CD4-positive, CD25-positive, alpha-beta regulatory T cell (primary cell): Measurements from ENCODE around the gene NOP58. TPM values are rescaled to one million over a fixed set of nuclear protein-coding genes. Genes with fewer than 3 reads are reported as not detected.
A peak's percentile ranks its signal among the peaks of the same experiment; 100 is the strongest.
"Not testable (repeated sequence)": the region's sequence is repeated elsewhere in the genome, so short reads cannot be mapped to it uniquely, and the experiment has no call there.

Experiments used
- ATAC-seq, 2 donors: fragments of 150-1000 bp; cut with Tn5 transposase; one replicate each; pipeline ENCODE4 v1.10.0; 2021; ENCODE audit warnings: low read depth in 2 of 2, moderate number of reproducible peaks in 2 of 2, moderate library complexity in 1 of 2
- DNase-seq, 3 donors: peaks; one replicate each; pipeline versions ENCODE4 v3.0.0 to v3.0.0-alpha.2; 2012 to 2022; ENCODE audit warnings: mixed read lengths in 1 of 3
- H3K27ac ChIP-seq: one replicate; pipeline ENCODE4 v1.7.0; 2013; ENCODE audit warnings: mild to moderate bottlenecking, low read length; ENCODE audit not compliant: insufficient read depth, poor library complexity, severe bottlenecking
- H3K27me3 ChIP-seq: one replicate; pipeline ENCODE4 v1.7.0; 2013; ENCODE audit warnings: low read length; ENCODE audit not compliant: control insufficient read depth, insufficient read depth
- H3K36me3 ChIP-seq: one replicate; pipeline ENCODE4 v1.7.0; 2013; ENCODE audit warnings: mild to moderate bottlenecking, low read length, moderate library complexity; ENCODE audit not compliant: control insufficient read depth, insufficient read depth
- H3K4me1 ChIP-seq: 2 replicates; pipeline ENCODE4 v1.7.0; 2013; ENCODE audit warnings: mild to moderate bottlenecking, low read length; ENCODE audit not compliant: insufficient read depth, control insufficient read depth, poor library complexity, severe bottlenecking
- H3K4me3 ChIP-seq: one replicate; pipeline ENCODE4 v1.7.0; 2013; ENCODE audit warnings: low read depth, mild to moderate bottlenecking, low read length, moderate library complexity
- H3K9me3 ChIP-seq, 2 experiments: 1 replicate in 1 of 2; 2 replicates in 1 of 2; pipeline ENCODE4 v1.7.0; 2013; ENCODE audit warnings: low read length in 2 of 2, mild to moderate bottlenecking in 1 of 2, moderate library complexity in 1 of 2; ENCODE audit not compliant: control insufficient read depth in 2 of 2
- H3K27ac Mint-ChIP-seq, 3 donors: one replicate each; pipeline ENCODE4 v1.8.0; 2020 to 2022; ENCODE audit warnings: mild to moderate bottlenecking in 3 of 3, mixed read lengths in 3 of 3, moderate library complexity in 2 of 3
- H3K27me3 Mint-ChIP-seq: one replicate; pipeline ENCODE4 v1.8.0; 2022; ENCODE audit warnings: mild to moderate bottlenecking, mixed read lengths
- H3K36me3 Mint-ChIP-seq: one replicate; pipeline ENCODE4 v1.8.0; 2020; ENCODE audit warnings: mixed read lengths
- H3K4me1 Mint-ChIP-seq, 4 donors: one replicate each; pipeline ENCODE4 v1.8.0; 2020 to 2022; ENCODE audit warnings: mixed read lengths in 4 of 4, mild to moderate bottlenecking in 1 of 4
- H3K4me3 Mint-ChIP-seq, 4 donors: one replicate each; pipeline ENCODE4 v1.8.0; 2020 to 2022; ENCODE audit warnings: mild to moderate bottlenecking in 4 of 4, mixed read lengths in 4 of 4, moderate library complexity in 3 of 4
- H3K9me3 Mint-ChIP-seq, 7 donors: one replicate each; pipeline ENCODE4 v1.8.0; 2020 to 2022; ENCODE audit warnings: mixed read lengths in 7 of 7, mild to moderate bottlenecking in 3 of 7, moderate library complexity in 2 of 7
- polyA plus RNA-seq, 4 donors: library from polyadenylated mRNA; unstranded; fragments of 300-500 nt; fragmentation: Illumina TruSeq; gene quantifications; one replicate each; pipeline ENCODE4 v1.2.3, GENCODE V29; 2021
- total RNA-seq: library from RNA; stranded (reverse); gene quantifications from one replicate; pipeline ENCODE4 v1.2.3, GENCODE V29; 2022

The NOP58 gene
- total and polyA plus RNA-seq, 5 donors from 2014 or later, result 79.2 to 312 (median 97.3) TPM

DNA sequence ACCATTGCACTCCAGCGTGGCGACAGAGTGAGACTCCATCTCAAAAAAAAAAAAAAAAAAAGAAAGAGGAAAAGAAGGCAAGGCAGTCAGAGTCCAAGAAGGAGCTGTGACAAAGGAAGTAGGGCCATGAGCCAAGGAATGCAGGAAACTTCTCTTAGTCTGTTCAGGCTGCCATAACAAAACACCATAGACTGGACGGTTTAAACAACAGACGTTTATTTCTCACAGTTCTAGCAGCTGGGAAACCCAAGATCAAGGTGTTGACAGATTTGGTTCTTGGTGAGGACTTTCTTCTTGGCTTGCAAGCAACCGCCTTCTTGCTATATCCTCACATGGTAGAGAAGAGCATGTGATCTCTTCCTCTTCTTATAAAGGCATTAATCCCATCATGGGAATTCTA, 14.1 kb upstream of the NOP58 start:
- H3K36me3 ChIP-seq, result no peaks in the 10 kb centered on the region
- H3K27me3 Mint-ChIP-seq, result peaks cover 11% of the 10 kb centered on the region
- H3K27ac Mint-ChIP-seq, result no peak overlapping the region
- H3K9me3 ChIP-seq, result no peaks in the 10 kb centered on the region
- no peaks in the 10 kb centered on the region for H3K4me1 ChIP-seq
- DNase-seq (no peak), ATAC-seq (no peak)
- H3K4me3 Mint-ChIP-seq, result no peak overlapping the region
- no peak overlapping the region for H3K4me3 ChIP-seq
- no peaks in the 10 kb centered on the region for H3K4me1 Mint-ChIP-seq
- no peaks in the 10 kb centered on the region for H3K27me3 ChIP-seq
- no peak overlapping the region for H3K27ac ChIP-seq
- H3K9me3 Mint-ChIP-seq, result no peaks in the 10 kb centered on the region
- H3K36me3 Mint-ChIP-seq, result no peaks in the 10 kb centered on the region

DNA sequence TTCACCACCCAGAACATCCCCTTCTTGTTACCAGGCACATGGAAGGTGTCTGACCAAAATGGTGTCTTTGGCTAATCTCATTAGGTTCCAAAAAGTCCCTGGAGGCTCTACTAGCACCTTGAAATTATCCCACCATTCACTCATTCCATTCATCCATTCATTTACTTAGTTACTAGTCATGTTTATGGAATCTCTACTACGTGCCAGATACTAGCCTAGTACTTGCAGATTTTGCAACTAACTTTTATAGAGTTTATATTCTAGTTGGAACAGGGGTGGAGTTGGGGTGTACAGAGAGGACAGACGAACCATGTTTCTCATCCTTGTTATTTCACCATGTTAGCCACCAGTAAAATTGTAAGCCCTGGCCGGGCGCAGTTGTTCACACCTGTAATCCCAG, 4.0 kb upstream of the NOP58 start:
- H3K4me1 Mint-ChIP-seq, result peaks cover 0 to 6% (median 0%) of the 10 kb centered on the region in 4 donors
- no peaks in the 10 kb centered on the region for H3K9me3 Mint-ChIP-seq
- DNase-seq (no peak), ATAC-seq (no peak)
- H3K27ac Mint-ChIP-seq, result no peak overlapping the region
- peaks cover 4% of the 10 kb centered on the region for H3K4me1 ChIP-seq
- H3K27me3 ChIP-seq, result no peaks in the 10 kb centered on the region
- H3K36me3 Mint-ChIP-seq, result no peaks in the 10 kb centered on the region
- peak overlapping the region in 1 of 4 donors; percentile 47 for H3K4me3 Mint-ChIP-seq
- no peaks in the 10 kb centered on the region for H3K9me3 ChIP-seq
- peaks cover 8% of the 10 kb centered on the region for H3K27me3 Mint-ChIP-seq
- no peaks in the 10 kb centered on the region for H3K36me3 ChIP-seq
- H3K27ac ChIP-seq, result no peak overlapping the region
- no peak overlapping the region for H3K4me3 ChIP-seq

DNA sequence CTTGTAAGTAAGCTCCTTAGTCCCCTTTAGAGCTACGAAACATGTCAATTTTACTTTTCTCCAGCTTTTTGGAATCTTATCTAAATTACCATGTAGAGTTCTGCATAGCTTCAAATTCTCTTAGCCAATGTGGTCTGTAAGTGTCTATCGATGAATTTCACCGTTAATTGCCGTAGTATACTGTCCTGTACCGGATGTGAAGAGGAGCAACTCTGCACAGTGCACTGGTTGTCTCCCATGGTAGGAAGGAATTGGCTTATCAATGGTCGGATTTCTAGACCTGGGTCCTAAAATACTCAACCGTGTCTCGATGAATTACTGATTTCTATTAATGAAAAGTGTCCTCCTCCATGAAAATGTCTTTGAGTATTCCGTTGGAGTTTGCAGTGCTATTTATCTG, 1.9 kb downstream of the NOP58 start:
- Mint-ChIP-seq H3K4me1 (peaks cover 9 to 50% (median 23%) of the 10 kb centered on the region in 4 donors), H3K27ac (peak overlapping the region in 2 of 3 donors; percentile 60 to 93), H3K27me3 (no peaks in the 10 kb centered on the region), H3K4me3 (no peak overlapping the region), H3K36me3 (no peaks in the 10 kb centered on the region), H3K9me3 (no peaks in the 10 kb centered on the region)
- Histone ChIP-seq H3K27me3 (no peaks in the 10 kb centered on the region), H3K36me3 (no peaks in the 10 kb centered on the region), H3K4me3 (peak overlapping the region; percentile 100), H3K4me1 (peaks cover 51% of the 10 kb centered on the region), H3K27ac (peak overlapping the region; percentile 97), H3K9me3 (no peaks in the 10 kb centered on the region)
- ATAC-seq (no peak), DNase-seq (peak in 2 of 3 donors; percentile 32 to 69)

DNA sequence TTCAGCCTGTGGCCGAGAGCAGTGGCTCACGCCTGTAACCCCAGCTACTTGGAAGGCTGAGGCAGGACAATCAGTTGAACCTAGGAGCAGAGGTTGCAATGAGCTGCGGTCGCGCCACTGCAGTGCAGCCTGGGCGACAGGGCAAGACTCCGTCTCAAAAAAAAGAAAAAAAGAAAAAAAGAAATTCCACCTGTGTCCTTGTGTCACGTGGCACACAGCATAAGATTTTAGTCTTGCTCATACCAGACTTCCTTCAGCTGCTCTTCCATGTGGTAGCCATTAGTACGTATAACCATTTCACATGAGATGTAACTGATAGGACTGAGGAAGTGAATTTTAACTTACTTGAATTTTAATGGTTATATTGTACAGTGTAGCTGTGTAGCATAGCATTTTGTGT, 4.0 kb downstream of the NOP58 start:
- peak overlapping the region; percentile 45 to 78 (median 77) for H3K27ac Mint-ChIP-seq
- H3K4me1 Mint-ChIP-seq, result peaks cover 15 to 61% (median 32%) of the 10 kb centered on the region in 4 donors
- H3K27me3 Mint-ChIP-seq, result no peaks in the 10 kb centered on the region
- no peaks in the 10 kb centered on the region for H3K27me3 ChIP-seq
- H3K4me3 ChIP-seq, result peak overlapping the region; percentile 75
- no peak for ATAC-seq
- no peaks in the 10 kb centered on the region for H3K9me3 ChIP-seq
- no peaks in the 10 kb centered on the region for H3K9me3 Mint-ChIP-seq
- H3K4me1 ChIP-seq, result peaks cover 62% of the 10 kb centered on the region
- H3K36me3 ChIP-seq, result no peaks in the 10 kb centered on the region
- peak overlapping the region; percentile 76 to 95 (median 78) for H3K4me3 Mint-ChIP-seq
- peak; percentile 15 to 41 (median 26) for DNase-seq
- peak overlapping the region; percentile 55 for H3K27ac ChIP-seq
- H3K36me3 Mint-ChIP-seq, result no peaks in the 10 kb centered on the region

DNA sequence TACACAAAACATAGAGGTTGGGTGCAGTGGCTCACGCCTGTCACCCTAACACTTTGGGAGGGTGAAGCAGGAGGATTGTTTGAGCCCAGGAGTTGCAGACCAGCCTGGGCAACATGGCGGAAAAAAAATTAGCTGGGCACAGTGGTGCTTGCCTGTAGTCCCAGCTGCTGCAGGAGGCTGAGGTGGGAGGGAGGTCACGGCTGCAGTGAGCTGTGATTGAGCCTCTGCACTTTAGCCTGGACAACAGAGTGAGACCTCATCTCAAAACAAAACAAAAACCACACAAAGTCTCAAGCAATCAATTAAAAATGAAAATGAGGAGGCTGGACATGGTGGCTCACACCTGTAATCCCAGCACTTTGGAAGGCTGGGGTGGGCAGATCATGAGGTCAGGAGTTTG, 4.9 kb downstream of the NOP58 start:
- Mint-ChIP-seq H3K4me3 (peak overlapping the region; percentile 76 to 95 (median 78)), H3K27ac (peak overlapping the region in 2 of 3 donors; percentile 77 to 78), H3K4me1 (peaks cover 15 to 65% (median 37%) of the 10 kb centered on the region in 4 donors), H3K27me3 (no peaks in the 10 kb centered on the region), H3K9me3 (no peaks in the 10 kb centered on the region), H3K36me3 (no peaks in the 10 kb centered on the region)
- Histone ChIP-seq H3K36me3 (peaks cover 6% of the 10 kb centered on the region), H3K4me3 (peak overlapping the region; percentile 75), H3K9me3 (no peaks in the 10 kb centered on the region), H3K27me3 (no peaks in the 10 kb centered on the region), H3K4me1 (peaks cover 65% of the 10 kb centered on the region), H3K27ac (peak overlapping the region; percentile 55)
- no peak for ATAC-seq
- DNase-seq, result no peak

DNA sequence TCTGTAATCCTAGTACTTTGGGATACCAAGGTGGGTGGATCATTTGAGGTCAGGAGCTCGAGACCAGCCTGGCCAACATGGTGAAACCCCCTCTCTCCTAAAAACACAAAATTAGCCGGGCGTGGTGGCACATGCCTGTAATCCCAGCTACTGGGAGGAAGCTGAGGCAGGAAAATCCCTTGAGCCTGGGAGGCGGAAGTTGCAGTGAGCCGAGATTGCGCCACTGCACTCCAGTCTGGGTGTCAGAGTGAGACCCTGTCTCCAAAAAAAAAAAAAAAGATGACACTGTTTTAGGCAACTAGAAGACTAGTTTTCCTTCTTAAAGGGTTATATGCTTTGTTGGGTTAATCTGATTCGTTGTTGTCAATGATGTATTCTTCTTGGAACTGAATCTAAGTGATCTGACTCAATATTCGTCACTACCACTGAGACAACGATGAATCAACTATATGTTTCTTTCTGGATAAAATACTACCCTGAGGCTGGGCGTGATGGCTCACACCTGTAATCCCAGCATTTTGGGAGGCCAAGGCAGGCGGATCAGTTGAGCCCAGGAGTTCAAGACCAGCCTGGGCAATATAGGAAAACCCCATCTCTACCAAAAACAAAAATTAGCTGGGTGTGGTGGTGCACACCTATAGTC, 10.6 kb downstream of the NOP58 start:
- Histone ChIP-seq H3K36me3 (peaks cover 48% of the 10 kb centered on the region), H3K4me1 (peaks cover 22% of the 10 kb centered on the region)
- peaks cover 16% of the 10 kb centered on the region for H3K36me3 Mint-ChIP-seq
- H3K27me3 Mint-ChIP-seq, H3K4me3 ChIP-seq, ATAC-seq, H3K27ac ChIP-seq, H3K9me3 Mint-ChIP-seq, H3K27me3 ChIP-seq, H3K9me3 ChIP-seq: not testable (repeated sequence)
- H3K4me3 Mint-ChIP-seq, result peak overlapping the region in 1 of 4 donors; percentile 23
- H3K4me1 Mint-ChIP-seq, result peaks cover 23 to 67% (median 44%) of the 10 kb centered on the region in 4 donors
- peak in 1 of 3 donors; percentile 27 for DNase-seq
- H3K27ac Mint-ChIP-seq, result peak overlapping the region in 1 of 3 donors; percentile 91

DNA sequence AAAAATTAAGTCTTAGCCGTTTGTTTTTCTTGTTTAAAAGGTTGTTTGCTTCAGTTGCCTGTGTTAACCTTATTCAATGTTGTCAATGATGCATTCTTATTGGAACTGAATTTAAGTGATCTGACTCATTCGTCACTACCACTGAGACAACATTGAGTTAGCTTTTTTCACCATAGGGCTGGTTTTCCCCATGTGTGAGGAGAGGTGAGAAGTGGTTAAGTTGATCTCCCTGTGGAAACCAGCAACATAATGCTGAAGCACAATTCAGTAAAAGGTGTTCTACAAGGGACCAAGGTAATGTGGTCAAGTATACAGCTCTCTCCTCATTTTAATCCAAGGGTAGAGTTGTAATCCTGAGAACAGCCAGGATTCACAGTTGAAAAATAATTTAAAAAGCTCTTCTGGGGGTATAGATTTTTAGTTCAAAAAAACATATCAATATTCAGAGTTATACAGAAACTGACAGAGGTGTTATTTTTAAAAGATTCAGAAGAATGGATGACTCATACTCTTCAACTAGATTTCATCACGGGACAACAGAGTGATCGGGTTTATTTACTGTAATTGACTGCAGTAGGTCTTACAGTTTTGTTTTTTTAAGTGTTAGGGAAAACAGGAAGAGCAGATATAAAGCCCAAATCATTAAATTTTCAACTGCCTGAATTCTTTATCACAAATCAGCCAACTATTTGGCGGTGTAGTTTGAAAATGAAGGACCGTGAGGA, 12.6 kb downstream of the NOP58 start:
- peak overlapping the region; percentile 53 for H3K27ac ChIP-seq
- Mint-ChIP-seq H3K4me3 (peak overlapping the region in 2 of 4 donors; percentile 2 to 24), H3K4me1 (peaks cover 16 to 48% (median 36%) of the 10 kb centered on the region in 4 donors), H3K9me3 (no peaks in the 10 kb centered on the region), H3K27me3 (no peaks in the 10 kb centered on the region), H3K27ac (peak overlapping the region in 2 of 3 donors; percentile 67 to 97), H3K36me3 (peaks cover 23% of the 10 kb centered on the region)
- H3K36me3 ChIP-seq, result peaks cover 68% of the 10 kb centered on the region
- no peaks in the 10 kb centered on the region for H3K9me3 ChIP-seq
- peak overlapping the region; percentile 17 for H3K4me3 ChIP-seq
- H3K4me1 ChIP-seq, result peaks cover 8% of the 10 kb centered on the region
- no peaks in the 10 kb centered on the region for H3K27me3 ChIP-seq
- peak in 1 of 3 donors; percentile 59 for DNase-seq
- peak; percentile 72 to 83 for ATAC-seq
